NB4 (cell line): ENCODE data around the gene ZNF778.
"Not testable (repeated sequence)": the region's sequence is repeated elsewhere in the genome, so short reads cannot be mapped to it uniquely, and the experiment has no call there.

Experiments
- DNase-seq: peaks from one replicate; pipeline ENCODE4 v3.0.0; 2010; ENCODE audit warnings: low read depth
- H3K4me3 ChIP-seq: one replicate; pipeline ENCODE4 v1.5.1; 2011; ENCODE audit warnings: mild to moderate bottlenecking, low read depth, low read length, moderate library complexity
- MYC ChIP-seq: IDR thresholded peaks from 2 replicates; pipeline ENCODE4 v1.6.1; 2011; ENCODE audit warnings: low read depth, low read length
- POLR2A ChIP-seq: IDR thresholded peaks from 2 replicates; pipeline ENCODE4 v1.6.1; 2011; ENCODE audit warnings: mild to moderate bottlenecking; ENCODE audit not compliant: insufficient read length; ENCODE audit errors: extremely low read depth
- TF ChIP-seq, protein P1 (sequence below): IDR thresholded peaks from 2 replicates; pipeline ENCODE4 v1.6.1; 2011; ENCODE audit warnings: low read depth, low read length
- TF ChIP-seq, protein P2 (sequence below): IDR thresholded peaks from one replicate; pipeline ENCODE4 v1.5.1; 2012; ENCODE audit warnings: low read depth, low read length

ZNF778 gene

DNA sequence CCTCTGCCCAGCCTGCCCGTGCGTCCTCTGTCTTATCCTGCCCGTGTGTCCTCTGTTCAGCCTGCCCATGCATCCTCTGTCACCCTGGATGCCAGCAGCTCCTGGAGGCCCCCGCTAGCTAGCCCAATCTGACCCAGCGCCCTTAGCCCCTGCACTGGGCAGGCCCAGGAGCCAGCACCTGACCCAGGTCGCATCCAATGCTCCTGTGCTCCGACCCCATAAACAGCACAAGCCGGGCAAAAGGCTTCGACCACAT, 32.9 kb upstream of the ZNF778 start:
- H3K4me3 ChIP-seq: no peak overlapping the region
- TF ChIP-seq, protein P1, sequence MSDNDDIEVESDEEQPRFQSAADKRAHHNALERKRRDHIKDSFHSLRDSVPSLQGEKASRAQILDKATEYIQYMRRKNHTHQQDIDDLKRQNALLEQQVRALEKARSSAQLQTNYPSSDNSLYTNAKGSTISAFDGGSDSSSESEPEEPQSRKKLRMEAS: no peak
- TF ChIP-seq POLR2A (no peak), MYC (no peak)
- TF ChIP-seq, protein P2, sequence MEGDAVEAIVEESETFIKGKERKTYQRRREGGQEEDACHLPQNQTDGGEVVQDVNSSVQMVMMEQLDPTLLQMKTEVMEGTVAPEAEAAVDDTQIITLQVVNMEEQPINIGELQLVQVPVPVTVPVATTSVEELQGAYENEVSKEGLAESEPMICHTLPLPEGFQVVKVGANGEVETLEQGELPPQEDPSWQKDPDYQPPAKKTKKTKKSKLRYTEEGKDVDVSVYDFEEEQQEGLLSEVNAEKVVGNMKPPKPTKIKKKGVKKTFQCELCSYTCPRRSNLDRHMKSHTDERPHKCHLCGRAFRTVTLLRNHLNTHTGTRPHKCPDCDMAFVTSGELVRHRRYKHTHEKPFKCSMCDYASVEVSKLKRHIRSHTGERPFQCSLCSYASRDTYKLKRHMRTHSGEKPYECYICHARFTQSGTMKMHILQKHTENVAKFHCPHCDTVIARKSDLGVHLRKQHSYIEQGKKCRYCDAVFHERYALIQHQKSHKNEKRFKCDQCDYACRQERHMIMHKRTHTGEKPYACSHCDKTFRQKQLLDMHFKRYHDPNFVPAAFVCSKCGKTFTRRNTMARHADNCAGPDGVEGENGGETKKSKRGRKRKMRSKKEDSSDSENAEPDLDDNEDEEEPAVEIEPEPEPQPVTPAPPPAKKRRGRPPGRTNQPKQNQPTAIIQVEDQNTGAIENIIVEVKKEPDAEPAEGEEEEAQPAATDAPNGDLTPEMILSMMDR: no peak
- no peak for DNase-seq

DNA sequence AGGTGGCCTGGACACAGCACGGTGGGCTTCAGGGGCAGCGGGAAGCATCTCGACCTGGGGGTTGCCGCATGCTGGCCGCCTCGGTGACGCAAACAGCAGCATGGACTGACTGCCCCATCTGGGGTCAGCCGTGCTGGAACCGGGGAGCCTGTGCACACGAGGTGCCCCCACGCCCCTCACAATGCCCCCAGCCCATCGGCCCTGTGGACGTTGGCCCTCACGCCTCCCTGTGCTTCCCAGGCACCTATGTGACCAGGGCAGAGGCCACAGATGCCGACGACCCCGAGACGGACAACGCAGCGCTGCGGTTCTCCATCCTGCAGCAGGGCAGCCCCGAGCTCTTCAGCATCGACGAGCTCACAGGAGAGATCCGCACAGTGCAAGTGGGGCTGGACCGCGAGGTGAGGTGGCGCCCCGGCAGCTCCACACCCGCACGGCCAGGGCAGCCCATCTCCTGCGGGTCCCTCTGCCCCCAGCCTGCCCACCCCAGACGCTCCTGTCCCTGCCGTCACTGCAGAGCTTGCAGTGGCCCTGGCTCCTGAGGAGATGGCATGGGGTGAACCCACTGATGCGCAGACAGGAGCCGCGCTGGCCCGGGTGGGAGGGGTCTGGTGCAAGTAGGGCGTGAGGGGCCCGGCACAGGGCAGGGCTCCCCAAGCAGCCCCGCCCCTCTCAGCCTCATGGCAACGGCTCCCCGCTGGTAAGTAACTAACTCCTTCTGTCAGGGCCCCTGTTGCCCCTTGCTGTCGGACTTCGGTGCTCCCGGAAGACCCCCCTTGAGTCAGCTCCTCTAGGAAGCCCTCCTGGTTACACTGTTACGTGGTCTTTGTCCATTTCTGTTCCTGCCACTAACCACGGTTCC, 32.3 kb upstream of the ZNF778 start:
- DNase-seq: peak; percentile 45
- TF ChIP-seq, protein P1: no peak
- TF ChIP-seq, protein P2: no peak
- no peak for TF ChIP-seq POLR2A
- no peak for TF ChIP-seq MYC

DNA sequence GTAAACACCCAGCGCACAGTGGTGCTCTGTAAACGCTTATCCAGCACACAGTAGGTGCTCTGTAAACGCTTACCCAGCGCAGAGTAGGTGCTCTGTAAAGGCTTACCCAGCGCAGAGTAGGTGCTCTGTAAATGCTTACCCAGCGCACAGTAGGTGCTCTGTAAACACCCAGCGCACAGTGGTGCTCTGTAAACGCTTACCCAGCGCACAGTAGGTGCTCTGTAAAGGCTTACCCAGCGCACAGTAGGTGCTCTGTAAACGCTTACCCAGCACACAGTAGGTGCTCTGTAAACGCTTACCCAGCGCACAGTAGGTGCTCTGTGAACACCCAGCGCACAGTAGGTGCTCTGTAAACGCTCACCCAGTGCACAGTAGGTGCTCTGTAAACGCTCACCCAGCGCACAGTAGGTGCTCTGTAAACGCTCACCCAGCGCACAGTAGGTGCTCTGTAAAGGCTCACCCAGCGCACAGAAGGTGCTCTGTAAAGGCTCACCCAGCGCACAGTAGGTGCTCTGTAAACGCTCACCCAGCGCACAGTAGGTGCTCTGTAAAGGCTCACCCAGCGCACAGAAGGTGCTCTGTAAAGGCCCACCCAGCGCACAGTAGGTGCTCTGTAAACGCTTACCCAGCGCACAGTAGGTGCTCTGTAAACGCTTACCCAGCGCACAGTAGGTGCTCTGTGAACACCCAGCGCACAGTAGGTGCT, 31.5 kb upstream of the ZNF778 start:
- DNase-seq: peak; percentile 46
- not testable (repeated sequence) for H3K4me3 ChIP-seq

More for the DNA sequence above, 32.3 kb upstream of the ZNF778 start:
- H3K4me3 ChIP-seq: no peak overlapping the region

DNA sequence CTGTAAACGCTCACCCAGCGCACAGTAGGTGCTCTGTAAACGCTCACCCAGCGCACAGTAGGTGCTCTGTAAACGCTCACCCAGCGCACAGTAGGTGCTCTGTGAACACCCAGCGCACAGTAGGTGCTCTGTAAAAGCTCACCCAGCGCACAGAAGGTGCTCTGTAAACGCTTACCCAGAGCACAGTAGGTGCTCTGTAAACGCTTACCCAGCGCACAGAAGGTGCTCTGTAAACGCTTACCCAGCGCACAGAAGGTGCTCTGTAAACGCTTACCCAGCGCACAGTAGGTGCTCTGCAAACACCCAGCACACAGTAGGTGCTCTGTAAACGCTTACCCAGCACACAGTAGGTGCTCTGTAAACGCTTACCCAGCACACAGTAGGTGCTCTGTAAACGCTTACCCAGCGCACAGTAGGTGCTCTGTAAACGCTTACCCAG, 30.9 kb upstream of the ZNF778 start:
- peak; percentile 49 for DNase-seq
- not testable (repeated sequence) for H3K4me3 ChIP-seq

DNA sequence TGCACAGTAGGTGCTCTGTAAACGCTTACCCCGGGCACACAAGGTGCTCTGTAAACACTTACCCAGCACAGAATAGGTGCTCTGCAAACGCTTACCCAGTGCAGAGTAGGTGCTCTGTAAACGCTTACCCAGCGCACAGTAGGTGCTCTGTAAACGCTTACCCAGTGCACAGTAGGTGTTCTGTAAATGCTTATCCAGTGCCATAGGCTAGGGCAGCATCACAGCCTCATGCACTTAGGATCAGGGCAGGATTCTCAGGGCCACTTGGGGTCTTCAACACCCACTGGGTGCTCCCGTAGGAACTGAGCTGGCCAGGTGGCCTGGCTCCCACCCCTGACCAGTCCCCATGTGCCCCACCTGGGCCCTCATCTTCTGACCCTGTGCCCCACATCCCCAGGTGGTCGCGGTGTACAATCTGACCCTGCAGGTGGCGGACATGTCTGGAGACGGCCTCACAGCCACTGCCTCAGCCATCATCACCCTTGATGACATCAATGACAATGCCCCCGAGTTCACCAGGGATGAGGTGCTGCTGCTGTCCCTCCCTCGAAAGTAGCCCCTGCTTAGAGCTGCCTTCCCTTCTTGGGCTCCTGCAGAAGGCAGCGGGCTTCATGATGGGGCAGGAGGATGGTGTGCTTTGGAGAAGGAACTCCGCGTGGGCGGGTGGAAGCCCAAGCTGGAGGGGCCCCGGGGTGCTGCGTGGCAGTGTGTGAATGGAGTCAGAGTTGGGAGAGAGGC, 30.3 kb upstream of the ZNF778 start:
- no peak overlapping the region for H3K4me3 ChIP-seq
- peak; percentile 76 for DNase-seq
- TF ChIP-seq, protein P1: no peak

DNA sequence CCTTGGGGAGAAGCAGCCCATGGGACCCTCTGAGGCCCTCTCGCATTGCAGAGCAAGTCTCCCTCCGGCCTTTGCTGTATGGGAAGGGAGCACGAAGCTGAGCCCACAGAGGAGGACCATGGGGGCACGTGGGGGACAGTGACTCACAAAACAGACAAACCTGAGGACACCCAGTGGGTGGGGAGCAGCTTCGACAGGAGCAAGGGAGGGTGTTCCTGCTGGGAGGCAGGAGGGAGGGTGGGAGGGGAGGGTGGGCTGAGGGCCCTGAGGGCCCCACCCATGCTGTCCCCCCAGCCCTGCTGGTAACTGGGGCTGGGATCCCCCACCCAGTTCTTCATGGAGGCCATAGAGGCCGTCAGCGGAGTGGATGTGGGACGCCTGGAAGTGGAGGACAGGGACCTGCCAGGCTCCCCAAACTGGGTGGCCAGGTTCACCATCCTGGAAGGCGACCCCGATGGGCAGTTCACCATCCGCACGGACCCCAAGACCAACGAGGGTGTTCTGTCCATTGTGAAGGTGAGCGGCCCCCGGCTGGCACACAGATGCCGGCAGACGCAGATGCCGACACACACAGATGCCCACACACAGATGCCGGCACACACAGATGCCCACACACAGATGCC, 29.6 kb upstream of the ZNF778 start:
- TF ChIP-seq, protein P1: no peak
- TF ChIP-seq POLR2A: no peak
- TF ChIP-seq MYC: no peak
- TF ChIP-seq, protein P2: no peak

DNA sequence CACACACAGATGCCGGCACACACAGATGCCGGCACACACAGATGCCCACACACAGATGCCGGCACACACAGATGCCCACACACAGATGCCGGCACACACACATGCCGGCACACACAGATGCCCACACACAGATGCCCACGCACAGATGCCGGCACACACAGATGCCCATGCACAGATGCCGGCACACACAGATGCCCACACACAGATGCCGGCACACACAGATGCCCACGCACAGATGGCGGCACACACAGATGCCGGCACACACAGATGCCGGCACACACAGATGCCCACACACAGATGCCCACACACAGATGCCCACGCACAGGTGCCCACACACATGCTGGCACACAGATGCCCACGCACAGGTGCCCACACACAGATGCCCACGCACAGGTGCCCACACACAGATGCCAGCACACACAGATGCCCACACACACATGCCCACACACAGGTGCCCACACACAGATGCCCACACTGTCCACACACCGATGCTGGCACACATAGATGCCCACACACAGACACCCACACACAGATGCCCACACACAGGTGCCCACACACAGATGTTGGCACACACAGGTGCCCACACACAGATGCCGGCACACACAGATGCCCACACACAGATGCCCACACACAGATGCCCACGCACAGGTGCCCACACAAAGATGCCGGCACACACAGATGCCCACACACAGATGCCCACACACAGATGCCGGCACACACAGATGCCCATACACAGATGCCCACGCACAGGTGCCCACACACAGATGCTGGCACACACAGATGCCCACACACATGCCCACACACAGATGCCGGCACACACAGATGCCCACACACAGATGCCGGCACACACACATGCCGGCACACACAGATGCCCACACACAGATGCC, 28.8 kb upstream of the ZNF778 start:
- not testable (repeated sequence) for DNase-seq, H3K4me3 ChIP-seq

More for the DNA sequence above, 29.6 kb upstream of the ZNF778 start:
- H3K4me3 ChIP-seq: no peak overlapping the region
- DNase-seq: no peak
